OCI-LY7 (cell line): ENCODE results near the gene SNAP47. TPM values are rescaled to one million over a fixed set of nuclear protein-coding genes. Genes with fewer than 3 reads are reported as not detected.

Source experiments
- BruUV-seq: library from RNA; stranded (reverse); fragments of 400-500 nt; replicated peaks from 2 replicates; lab custom pipeline; 2021; lab: Mats Ljungman, UMichigan
- CTCF ChIA-PET: fragments of 300-600 bp; sonication (Branson Sonifier 250); formaldehyde crosslinking; loops from one replicate; lab custom pipeline; 2022; ENCODE audit warnings: antibody characterized with exemption; ENCODE audit not compliant: unreplicated experiment; lab: Charles Lee
- POLR2A ChIA-PET: fragments of 300-600 bp; sonication (Branson Sonifier 250); formaldehyde crosslinking; loops from one replicate; lab custom pipeline; 2022; ENCODE audit warnings: antibody characterized with exemption; lab: Charles Lee
- DNase-seq: peaks from one replicate; pipeline ENCODE4 v3.0.0-alpha.2; 2015; ENCODE audit warnings: low spot score
- H2AFZ ChIP-seq: fragments of 200-600 bp; sonication (generic), shearing (Covaris generic); 2 replicates; pipeline ENCODE4 v1.6.1; 2014; ENCODE audit warnings: mild to moderate bottlenecking, antibody characterized with exemption, low read length, moderate library complexity
- H3K27ac ChIP-seq: fragments of 200-600 bp; sonication (generic); 2 replicates; pipeline ENCODE4 v1.5.1; 2014; ENCODE audit warnings: mixed run types, low read depth, mild to moderate bottlenecking, moderate library complexity, low read length, inconsistent platforms; ENCODE audit not compliant: poor library complexity, severe bottlenecking
- H3K36me3 ChIP-seq: fragments of 200-600 bp; sonication (generic); 2 replicates; pipeline ENCODE4 v1.6.1; 2014; ENCODE audit warnings: mild to moderate bottlenecking, antibody characterized with exemption, low read length, moderate library complexity, mixed read lengths; ENCODE audit not compliant: insufficient read depth
- H3K4me1 ChIP-seq: fragments of 200-600 bp; sonication (generic); 2 replicates; pipeline ENCODE4 v1.5.1; 2014; ENCODE audit warnings: mild to moderate bottlenecking, low read length; ENCODE audit not compliant: insufficient read depth, poor library complexity, severe bottlenecking
- H3K4me2 ChIP-seq: fragments of 200-600 bp; sonication (generic); 2 replicates; pipeline ENCODE4 v1.6.1; 2014; ENCODE audit warnings: mild to moderate bottlenecking, low read length
- H3K4me3 ChIP-seq: fragments of 200-600 bp; sonication (generic); 2 replicates; pipeline ENCODE4 v1.5.1; 2014; ENCODE audit warnings: mild to moderate bottlenecking, low read depth, low read length; ENCODE audit not compliant: poor library complexity, severe bottlenecking
- H3K79me2 ChIP-seq: fragments of 200-600 bp; sonication (generic); 2 replicates; pipeline ENCODE4 v1.6.1; 2016; ENCODE audit warnings: low read depth, mild to moderate bottlenecking, low read length, moderate library complexity, mixed read lengths; ENCODE audit not compliant: insufficient read depth
- H3K9me2 ChIP-seq: fragments of 200-600 bp; sonication (generic); 2 replicates; pipeline ENCODE4 v1.6.1; 2016; ENCODE audit warnings: mild to moderate bottlenecking, low read length, mixed read lengths; ENCODE audit not compliant: insufficient read depth
- H3K9me3 ChIP-seq: fragments of 200-600 bp; sonication (generic); 2 replicates; pipeline ENCODE4 v1.6.1; 2014; ENCODE audit warnings: mild to moderate bottlenecking, mixed run types, low read length, mixed read lengths
- H4K20me1 ChIP-seq: fragments of 200-600 bp; sonication (generic); 2 replicates; pipeline ENCODE4 v1.6.1; 2014; ENCODE audit warnings: mild to moderate bottlenecking, antibody characterized with exemption, low read length, moderate library complexity, mixed read lengths; ENCODE audit not compliant: insufficient read depth
- CTCF ChIP-seq: fragments of 200-600 bp; sonication (generic); conservative IDR thresholded peaks from 2 replicates; pipeline ENCODE4 v1.5.1; 2014; ENCODE audit warnings: mild to moderate bottlenecking, antibody characterized with exemption, low read length, moderate library complexity, mixed read lengths
- EZH2phosphoT487 ChIP-seq: fragments of 200-600 bp; sonication (generic); IDR thresholded peaks from 2 replicates; pipeline ENCODE4 v1.6.1; 2018; ENCODE audit warnings: low read depth, borderline replicate concordance, mild to moderate bottlenecking, mixed run types, antibody characterized with exemption, low read length, moderate library complexity, mixed read lengths
- intact Hi-C: fragments of 100-400 bp; cut with micrococcal nuclease; formaldehyde crosslinking; loops from one replicate; pipeline ENCODE4 v1.10.0; 2022; ENCODE audit not compliant: unreplicated experiment
- total RNA-seq, 2 experiments: library from RNA; depleted of rRNA in 1 of 2; stranded (reverse); fragments of >200 nt in 1 of 2; shearing (Covaris generic) in 1 of 2; gene quantifications; 2 replicates each; pipeline ENCODE4 v1.2.3, GENCODE V29; 2014 to 2022

SNAP47 gene
- total RNA-seq, 2 experiments from 2014 or later, result 29.8 to 44.2 TPM

GRCh38 chr1:227760377-227760776 lies 25.1 kb downstream of the SNAP47 start:
- intact Hi-C loops, result no loop called here
- POLR2A ChIA-PET, result no interaction called here
- CTCF ChIA-PET, result no interaction called here

GRCh38 chr1:227761621-227762230 lies 26.5 kb downstream of the SNAP47 start:
- intact Hi-C loops, result loop anchor here (1.0 kb wide), 2 partner anchors 193 to 280 kb away; no protein-coding TSS in a partner anchor
- ChIA-PET CTCF (interaction anchor here (0.6 to 1.2 kb wide), 2 partner anchors 10 to 26 kb away, joined by 3 to 5 read pairs; no protein-coding TSS in a partner anchor), POLR2A (no interaction called here)
- H3K36me3 ChIP-seq, result peaks cover 69% of the 10 kb centered on the region
- DNase-seq, result no peak
- TF ChIP-seq CTCF, result no peak
- no peak for TF ChIP-seq EZH2phosphoT487
- H3K4me1 ChIP-seq, result peaks cover 4% of the 10 kb centered on the region
- H3K79me2 ChIP-seq, result no peaks in the 10 kb centered on the region
- H3K9me2 ChIP-seq, result no peaks in the 10 kb centered on the region
- no peak overlapping the region for H3K4me2 ChIP-seq
- H3K9me3 ChIP-seq, result no peaks in the 10 kb centered on the region
- no TSS peak for BruUV-seq
- no peak overlapping the region for H3K27ac ChIP-seq
- H2AFZ ChIP-seq, result no peak overlapping the region
- H4K20me1 ChIP-seq, result no peaks in the 10 kb centered on the region
- H3K4me3 ChIP-seq, result no peak overlapping the region

More at GRCh38 chr1:227760377-227760776, 25.1 kb downstream of the SNAP47 start:
- no peak for DNase-seq
- BruUV-seq, result no TSS peak
- H3K4me1 ChIP-seq, result peaks cover 4% of the 10 kb centered on the region
- peaks cover 73% of the 10 kb centered on the region for H3K36me3 ChIP-seq
- H3K27ac ChIP-seq, result no peak overlapping the region
- no peak overlapping the region for H3K4me3 ChIP-seq
- H2AFZ ChIP-seq, result no peak overlapping the region
- no peaks in the 10 kb centered on the region for H3K9me3 ChIP-seq
- no peak for TF ChIP-seq EZH2phosphoT487
- no peak for TF ChIP-seq CTCF
- H3K9me2 ChIP-seq, result no peaks in the 10 kb centered on the region
- H3K4me2 ChIP-seq, result no peak overlapping the region
- no peaks in the 10 kb centered on the region for H3K79me2 ChIP-seq
- H4K20me1 ChIP-seq, result no peaks in the 10 kb centered on the region
